Esophagus squamous epithelium (tissue), 5 donors: Measurements from ENCODE around the gene SH2D3A. TPM values are rescaled to one million over a fixed set of nuclear protein-coding genes. Genes with fewer than 3 reads are reported as not detected.

Source experiments
- DNase-seq: peaks from one replicate; lab custom pipeline; 2025; lab: John Stamatoyannopoulos, UW
- H3K27ac ChIP-seq, 4 donors: fragments of 200-600 bp; sonication (generic); one replicate each; pipeline ENCODE4 v1.5.1; 2016 to 2019; ENCODE audit warnings: mild to moderate bottlenecking in 1 of 4
- H3K27me3 ChIP-seq, 4 donors: fragments of 200-600 bp; sonication (generic); 1 replicate in 3 of 4; 2 replicates in 1 of 4; pipeline versions ENCODE4 v1.5.1 to v1.6.0; 2017 to 2021; ENCODE audit warnings: antibody characterized with exemption in 1 of 4
- H3K36me3 ChIP-seq, 3 donors: fragments of 200-600 bp; sonication (generic); one replicate each; pipeline ENCODE4 v1.5.1; 2016 to 2019
- H3K4me1 ChIP-seq, 3 donors: fragments of 200-600 bp; sonication (generic); one replicate each; pipeline ENCODE4 v1.5.1; 2017 to 2019
- H3K4me3 ChIP-seq, 4 donors: fragments of 200-600 bp; sonication (generic); 1 replicate in 3 of 4; 2 replicates in 1 of 4; pipeline ENCODE4 v1.5.1; 2016 to 2019; ENCODE audit warnings: mild to moderate bottlenecking in 2 of 4, moderate library complexity in 1 of 4
- H3K9me3 ChIP-seq, 3 donors: fragments of 200-600 bp; sonication (generic); one replicate each; pipeline ENCODE4 v1.5.1; 2016 to 2019
- POLR2A ChIP-seq, 4 donors: fragments of 450-650 bp; IDR thresholded peaks; one replicate each; pipeline ENCODE4 v1.6.1; 2017; ENCODE audit warnings: antibody characterized with exemption in 4 of 4, mild to moderate bottlenecking in 4 of 4, moderate library complexity in 3 of 4
- WGBS, 2 donors: methylation state at CpG; one replicate each; pipeline ENCODE4 v1.1.5; 2018; 5-methylcytosine and 5-hydroxymethylcytosine counted together
- intact Hi-C: fragments of 100-400 bp; cut with DNase I; formaldehyde crosslinking; loops from one replicate; pipeline ENCODE4 v1.15.0; 2022
- total RNA-seq, 4 donors: library from RNA; depleted of rRNA; stranded (reverse); fragments of >200 nt; gene quantifications; one replicate each; pipeline ENCODE4 v1.1.0, GENCODE V29; 2016
- TF ChIP-seq, protein P1 (sequence below), 6 experiments: fragments of 450-650 bp in 4 of 6; fragments of 200-600 bp in 2 of 6; sonication (generic) in 2 of 6; IDR thresholded peaks; one replicate each; pipeline ENCODE4 v1.5.1; 2016 to 2019; ENCODE audit warnings: antibody characterized with exemption in 6 of 6, mild to moderate bottlenecking in 4 of 6, moderate library complexity in 4 of 6
- donor health status: DM: yes; HTN: yes; CAD: no.

Gene SH2D3A
- total RNA-seq = 10 to 100 TPM; 17.3 to 52.1 (median 40.6) TPM

DNA sequence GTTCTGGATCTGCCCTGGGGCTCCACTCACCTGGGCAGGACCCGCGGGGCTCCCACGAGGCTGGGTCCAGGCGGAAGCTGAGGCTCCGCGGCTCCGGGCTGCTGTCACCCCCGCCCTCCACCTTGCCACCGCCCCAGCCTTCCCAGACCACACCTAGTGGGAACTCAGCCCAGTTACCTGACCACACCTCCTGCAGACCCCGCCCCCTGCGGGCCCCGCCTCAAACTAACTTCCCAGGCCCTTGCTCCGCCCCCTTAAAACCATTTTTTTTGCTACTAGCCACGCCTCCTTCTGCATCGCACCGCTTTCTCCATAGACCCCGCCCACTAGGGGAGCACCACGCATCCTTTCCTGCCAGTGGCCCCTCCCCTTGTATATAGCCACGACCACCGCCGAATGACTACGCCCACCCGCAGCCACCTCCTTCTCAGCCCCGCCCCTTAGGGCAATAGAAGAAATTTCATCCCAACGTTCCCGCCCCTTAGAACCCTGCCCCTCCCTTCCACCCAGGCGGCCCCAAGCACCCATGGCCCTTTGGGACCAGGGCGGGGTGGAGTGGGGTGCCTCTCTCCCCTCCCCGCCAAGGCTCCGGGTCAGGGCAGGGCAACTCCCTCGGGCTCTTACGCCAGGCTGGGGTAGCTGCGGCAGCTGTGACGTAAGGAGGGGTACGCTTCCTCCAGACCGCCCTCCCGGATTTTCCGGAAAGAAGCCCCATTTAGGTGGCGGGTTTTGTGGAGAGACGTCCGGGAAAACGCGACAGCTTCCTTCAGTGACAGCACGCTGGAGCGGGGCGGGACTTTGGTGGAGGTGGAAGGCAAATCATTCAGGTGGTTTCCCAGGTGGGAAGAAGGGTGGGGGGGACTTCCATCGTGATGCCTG is at the start of gene SH2D3A:
Gene SH2D3A, minus strand, starts transcription at position 79 of the 879 bp plus-strand sequence. CDS start 3,687 bp downstream, outside the sequence.
- DNase-seq = peak; percentile 66
- peaks cover 4 to 38% (median 15%) of the 10 kb centered on the region in 3 donors for H3K4me1 ChIP-seq
- H3K36me3 ChIP-seq = peaks cover 0 to 10% (median 0%) of the 10 kb centered on the region in 3 donors
- intact Hi-C loops = no loop called here
- TF ChIP-seq POLR2A (IDR thresholded peaks at IDR 0.05) = peak in 3 of 4 donors; percentile 67 to 69 (median 68)
- TF ChIP-seq, protein P1, sequence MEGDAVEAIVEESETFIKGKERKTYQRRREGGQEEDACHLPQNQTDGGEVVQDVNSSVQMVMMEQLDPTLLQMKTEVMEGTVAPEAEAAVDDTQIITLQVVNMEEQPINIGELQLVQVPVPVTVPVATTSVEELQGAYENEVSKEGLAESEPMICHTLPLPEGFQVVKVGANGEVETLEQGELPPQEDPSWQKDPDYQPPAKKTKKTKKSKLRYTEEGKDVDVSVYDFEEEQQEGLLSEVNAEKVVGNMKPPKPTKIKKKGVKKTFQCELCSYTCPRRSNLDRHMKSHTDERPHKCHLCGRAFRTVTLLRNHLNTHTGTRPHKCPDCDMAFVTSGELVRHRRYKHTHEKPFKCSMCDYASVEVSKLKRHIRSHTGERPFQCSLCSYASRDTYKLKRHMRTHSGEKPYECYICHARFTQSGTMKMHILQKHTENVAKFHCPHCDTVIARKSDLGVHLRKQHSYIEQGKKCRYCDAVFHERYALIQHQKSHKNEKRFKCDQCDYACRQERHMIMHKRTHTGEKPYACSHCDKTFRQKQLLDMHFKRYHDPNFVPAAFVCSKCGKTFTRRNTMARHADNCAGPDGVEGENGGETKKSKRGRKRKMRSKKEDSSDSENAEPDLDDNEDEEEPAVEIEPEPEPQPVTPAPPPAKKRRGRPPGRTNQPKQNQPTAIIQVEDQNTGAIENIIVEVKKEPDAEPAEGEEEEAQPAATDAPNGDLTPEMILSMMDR (IDR thresholded peaks at IDR 0.05) = peak in 3 of 6 experiments; percentile 15 to 16 (median 15)
- H3K27ac ChIP-seq = peak within 1 kb of the TSS; percentile 87 to 92 (median 90)
- H3K27me3 ChIP-seq = peaks cover 0 to 26% (median 0%) of the 10 kb centered on the region in 4 donors
- WGBS, 2 donors = 1 to 2% methylated on average over 14 to 16 of the region's 47 CpGs
- no peaks in the 10 kb centered on the region for H3K9me3 ChIP-seq
- H3K4me3 ChIP-seq = peak within 1 kb of the TSS; percentile 37 to 74 (median 56)

DNA sequence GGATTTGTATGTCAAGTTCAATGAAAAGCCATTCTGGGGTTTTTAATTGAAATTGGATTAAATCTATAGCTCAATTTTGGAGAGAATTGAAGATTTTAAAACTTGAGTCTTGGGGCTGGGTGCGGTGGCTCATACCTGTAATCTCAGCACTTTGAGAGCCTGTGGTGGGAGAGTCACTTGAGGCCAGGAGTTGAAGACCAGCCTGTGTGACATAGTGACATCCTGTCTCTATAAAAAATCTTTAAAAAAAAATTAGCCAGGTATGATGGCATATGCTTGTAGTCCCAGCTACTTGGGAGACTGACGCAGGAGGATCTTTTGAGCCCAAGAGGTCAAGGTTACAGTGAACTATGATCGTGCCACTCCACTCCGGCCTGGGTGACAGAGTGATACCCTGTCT is 46.4 kb upstream of the SH2D3A start:
- Histone ChIP-seq H3K4me3 (no peak overlapping the region), H3K4me1 (peaks cover 0 to 9% (median 0%) of the 10 kb centered on the region in 3 donors), H3K9me3 (peaks cover 0 to 3% (median 0%) of the 10 kb centered on the region in 3 donors), H3K27ac (no peak overlapping the region), H3K36me3 (no peaks in the 10 kb centered on the region), H3K27me3 (peaks cover 0 to under 1% (median 0%) of the 10 kb centered on the region in 4 donors)
- 84 to 92% methylated on average over 4 of the region's 4 CpGs for WGBS, 2 donors
- TF ChIP-seq, protein P1 (IDR thresholded peaks at IDR 0.05) = no peak
- no peak for TF ChIP-seq POLR2A (IDR thresholded peaks at IDR 0.05)
- intact Hi-C loops = no loop called here
- DNase-seq = no peak

DNA sequence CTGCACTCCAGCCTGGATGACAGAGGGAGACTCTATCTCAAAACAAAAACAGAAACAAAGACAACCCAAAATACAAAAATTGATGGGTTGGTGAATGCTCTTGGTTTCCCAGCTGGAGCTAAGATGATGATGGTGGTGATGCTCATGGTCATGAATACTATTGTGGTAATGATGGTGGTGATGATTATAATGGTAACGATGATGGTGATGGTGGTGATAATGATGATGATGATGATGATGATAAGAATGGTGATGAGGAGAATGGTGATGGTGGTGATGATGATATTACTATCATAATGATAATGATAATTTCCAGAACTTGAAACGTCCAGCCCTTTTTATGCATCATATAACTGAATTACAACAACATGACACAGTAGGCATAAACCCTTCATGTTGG is 45.4 kb upstream of the SH2D3A start:
- WGBS, 2 donors = 90 to 94% methylated on average over 2 of the region's 2 CpGs
- peaks cover 0 to 9% (median 0%) of the 10 kb centered on the region in 3 donors for H3K4me1 ChIP-seq
- no peak overlapping the region for H3K27ac ChIP-seq
- no peak for TF ChIP-seq POLR2A (IDR thresholded peaks at IDR 0.05)
- TF ChIP-seq, protein P1 (IDR thresholded peaks at IDR 0.05) = no peak
- H3K4me3 ChIP-seq = no peak overlapping the region
- DNase-seq = no peak
- peaks cover 0 to 6% (median 0%) of the 10 kb centered on the region in 3 donors for H3K9me3 ChIP-seq
- H3K27me3 ChIP-seq = peaks cover 0 to 4% (median 0%) of the 10 kb centered on the region in 4 donors
- intact Hi-C loops = no loop called here
- no peaks in the 10 kb centered on the region for H3K36me3 ChIP-seq

GRCh38 chr19:6811906-6812305 is 44.7 kb upstream of the SH2D3A start:
- no peaks in the 10 kb centered on the region for H3K36me3 ChIP-seq
- peaks cover 0 to 4% (median 0%) of the 10 kb centered on the region in 4 donors for H3K27me3 ChIP-seq
- TF ChIP-seq POLR2A (IDR thresholded peaks at IDR 0.05) = no peak
- TF ChIP-seq, protein P1 (IDR thresholded peaks at IDR 0.05) = no peak
- intact Hi-C loops = no loop called here
- H3K4me1 ChIP-seq = peaks cover 0 to 9% (median 0%) of the 10 kb centered on the region in 3 donors
- 42 to 46% methylated on average over 2 of the region's 2 CpGs for WGBS, 2 donors
- H3K27ac ChIP-seq = no peak overlapping the region
- no peak for DNase-seq
- no peak overlapping the region for H3K4me3 ChIP-seq
- peaks cover 0 to 6% (median 0%) of the 10 kb centered on the region in 3 donors for H3K9me3 ChIP-seq

GRCh38 chr19:6811378-6811777 is 44.1 kb upstream of the SH2D3A start:
- Histone ChIP-seq H3K36me3 (no peaks in the 10 kb centered on the region), H3K27me3 (peaks cover 0 to 4% (median 0%) of the 10 kb centered on the region in 4 donors), H3K4me3 (no peak overlapping the region), H3K27ac (no peak overlapping the region), H3K9me3 (peaks cover 0 to 6% (median 0%) of the 10 kb centered on the region in 3 donors), H3K4me1 (peaks cover 0 to 9% (median 0%) of the 10 kb centered on the region in 3 donors)
- TF ChIP-seq, protein P1 (IDR thresholded peaks at IDR 0.05) = no peak
- no peak for TF ChIP-seq POLR2A (IDR thresholded peaks at IDR 0.05)
- DNase-seq = no peak
- intact Hi-C loops = no loop called here
- 60 to 64% methylated on average over 3 of the region's 3 CpGs for WGBS, 2 donors
